Fibroblast of lung (primary cell): ENCODE measurements around the gene IGLON5. TPM values are rescaled to one million over a fixed set of nuclear protein-coding genes. Genes with fewer than 3 reads are reported as not detected.

Experiments used
- DNase-seq, 2 donors: peaks; one replicate each; pipeline versions ENCODE4 v3.0.0 to v3.0.0-alpha.2; 2010; ENCODE audit warnings: low read depth in 2 of 2
- H2AFZ ChIP-seq: 2 replicates; pipeline ENCODE4 v1.5.1; 2012; ENCODE audit warnings: low read length, control low read depth, inconsistent platforms
- H3K27ac ChIP-seq: 2 replicates; pipeline ENCODE4 v1.5.1; 2011; ENCODE audit warnings: low read length, control low read depth; ENCODE audit not compliant: insufficient read depth
- H3K27me3 ChIP-seq: 2 replicates; pipeline ENCODE4 v1.5.1; 2011; ENCODE audit warnings: mild to moderate bottlenecking, low read length; ENCODE audit not compliant: control insufficient read depth, insufficient read depth
- H3K36me3 ChIP-seq: 2 replicates; pipeline ENCODE4 v1.5.1; 2011; ENCODE audit warnings: low read length; ENCODE audit not compliant: control insufficient read depth, insufficient read depth
- H3K4me1 ChIP-seq: 2 replicates; pipeline ENCODE4 v1.5.1; 2011; ENCODE audit warnings: low read length; ENCODE audit not compliant: control insufficient read depth, insufficient read depth; ENCODE audit errors: extremely low read depth
- H3K4me2 ChIP-seq: 2 replicates; pipeline ENCODE4 v1.5.1; 2011; ENCODE audit warnings: low read length, control low read depth; ENCODE audit not compliant: insufficient read depth; ENCODE audit errors: extremely low read depth
- H3K4me3 ChIP-seq, 4 experiments: fragments of 200-600 bp in 1 of 4; sonication (generic) in 1 of 4; replicated peaks in 1 of 4; 2 replicates each; pipeline ENCODE4 v1.5.1; 2011 to 2016; ENCODE audit warnings: low read length in 4 of 4, low read depth in 3 of 4, mild to moderate bottlenecking in 3 of 4, control low read depth in 2 of 4, inconsistent platforms in 1 of 4, mixed read lengths in 1 of 4; ENCODE audit not compliant: insufficient read depth in 1 of 4; ENCODE audit errors: control extremely low read depth in 1 of 4
- H3K79me2 ChIP-seq: 2 replicates; pipeline ENCODE4 v1.5.1; 2012; ENCODE audit warnings: mild to moderate bottlenecking, low read length, inconsistent platforms; ENCODE audit not compliant: control insufficient read depth, insufficient read depth
- H3K9ac ChIP-seq: 2 replicates; pipeline ENCODE4 v1.5.1; 2011; ENCODE audit warnings: mild to moderate bottlenecking, low read length, control low read depth; ENCODE audit not compliant: insufficient read depth
- H3K9me3 ChIP-seq: 2 replicates; pipeline ENCODE4 v1.5.1; 2012; ENCODE audit warnings: low read depth, low read length; ENCODE audit not compliant: control insufficient read depth, insufficient read depth
- H4K20me1 ChIP-seq: 2 replicates; pipeline ENCODE4 v1.5.1; 2011; ENCODE audit warnings: low read length; ENCODE audit not compliant: control insufficient read depth, insufficient read depth; ENCODE audit errors: extremely low read depth
- CTCF ChIP-seq, 2 donors: IDR thresholded peaks in 1 of 2; conservative IDR thresholded peaks in 1 of 2; 1 replicate in 1 of 2; 2 replicates in 1 of 2; pipeline ENCODE4 v1.5.1; 2011 to 2012; ENCODE audit warnings: low read length in 2 of 2, control low read depth in 1 of 2, inconsistent platforms in 1 of 2, low read depth in 1 of 2, mild to moderate bottlenecking in 1 of 2
- EZH2 ChIP-seq: IDR thresholded peaks from 2 replicates; pipeline ENCODE4 v1.5.1; 2012; ENCODE audit warnings: low read length, control low read depth, mild to moderate bottlenecking; ENCODE audit errors: missing control alignments
- polyA plus RNA-seq, 2 donors: library from polyadenylated mRNA; depleted of rRNA in 1 of 2; stranded (reverse) in 1 of 2; unstranded in 1 of 2; fragments of >200 nt; gene quantifications; 2 replicates each; pipeline ENCODE4 v1.2.1, GENCODE V29; 2011 to 2012; ENCODE audit warnings: missing spikeins in 1 of 2
- total RNA-seq: library from RNA; depleted of rRNA; stranded (reverse); fragments of >200 nt; gene quantifications from 2 replicates; pipeline ENCODE4 v1.2.1, GENCODE V29; 2014

Gene IGLON5
- total and polyA plus RNA-seq, 2 donors (not counting 1 experiment from before 2014, with no cell fraction given) = not detected

GRCh38 chr19:51352783-51353360, 41.4 kb downstream of the IGLON5 start:
- peaks cover 4% of the 10 kb centered on the region for H3K36me3 ChIP-seq
- H3K27me3 ChIP-seq = no peaks in the 10 kb centered on the region
- no peak overlapping the region for H3K4me3 ChIP-seq
- no peaks in the 10 kb centered on the region for H3K79me2 ChIP-seq
- no peak overlapping the region for H3K27ac ChIP-seq
- no peaks in the 10 kb centered on the region for H3K4me1 ChIP-seq
- H3K4me2 ChIP-seq = no peak overlapping the region
- H3K9ac ChIP-seq = no peak overlapping the region
- no peak for DNase-seq
- H2AFZ ChIP-seq = no peak overlapping the region
- TF ChIP-seq EZH2 = no peak
- TF ChIP-seq CTCF (conservative IDR thresholded peaks at IDR 0.05 in 1 of 2, IDR thresholded peaks at IDR 0.05 in 1 of 2; ENCODE audit: low read depth in 1 of 2, low read length in 2 of 2) = no peak
- no peaks in the 10 kb centered on the region for H3K9me3 ChIP-seq
- no peaks in the 10 kb centered on the region for H4K20me1 ChIP-seq

- Histone ChIP-seq H4K20me1 (no peaks in the 10 kb centered on the region), H3K36me3 (peaks cover 4% of the 10 kb centered on the region), H2AFZ (no peak overlapping the region), H3K79me2 (no peaks in the 10 kb centered on the region), H3K4me1 (no peaks in the 10 kb centered on the region), H3K4me2 (no peak overlapping the region), H3K4me3 (no peak overlapping the region), H3K9me3 (no peaks in the 10 kb centered on the region), H3K27ac (no peak overlapping the region), H3K27me3 (no peaks in the 10 kb centered on the region), H3K9ac (no peak overlapping the region)
- TF ChIP-seq EZH2 = no peak
- no peak for TF ChIP-seq CTCF (conservative IDR thresholded peaks at IDR 0.05 in 1 of 2, IDR thresholded peaks at IDR 0.05 in 1 of 2; ENCODE audit: low read depth in 1 of 2, low read length in 2 of 2)
- DNase-seq = no peak
Observed at GRCh38 chr19:51354103-51354741, 42.8 kb downstream of the IGLON5 start.

DNA sequence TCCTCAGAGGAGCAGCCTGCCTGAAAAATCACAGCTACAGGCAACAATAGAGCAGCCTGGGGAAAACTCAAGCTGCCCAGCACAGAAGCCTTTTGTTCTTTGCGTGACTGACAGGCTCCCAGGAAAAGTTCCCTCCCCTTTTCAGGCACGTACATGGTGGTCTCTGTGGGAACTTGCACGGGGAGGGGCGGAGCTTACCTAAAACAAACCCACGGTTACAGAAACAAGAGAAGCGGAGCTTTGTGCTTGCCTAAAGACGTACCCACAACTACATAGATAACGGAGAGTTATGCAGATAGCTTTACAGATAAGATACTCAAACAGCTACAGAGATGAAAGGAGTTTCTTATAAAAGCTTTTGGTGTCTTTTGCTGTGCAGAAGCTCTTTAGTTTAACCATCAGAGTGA, 43.3 kb downstream of the IGLON5 start:
- H3K27ac ChIP-seq = no peak overlapping the region
- DNase-seq = peak; percentile 13 to 56

More for the DNA sequence above, 43.3 kb downstream of the IGLON5 start:
- no peak overlapping the region for H3K4me3 ChIP-seq
- H3K9ac ChIP-seq = no peak overlapping the region
- no peaks in the 10 kb centered on the region for H3K9me3 ChIP-seq
- no peak overlapping the region for H3K4me2 ChIP-seq
- no peaks in the 10 kb centered on the region for H3K4me1 ChIP-seq
- H3K79me2 ChIP-seq = no peaks in the 10 kb centered on the region
- H4K20me1 ChIP-seq = no peaks in the 10 kb centered on the region
- TF ChIP-seq CTCF (conservative IDR thresholded peaks at IDR 0.05 in 1 of 2, IDR thresholded peaks at IDR 0.05 in 1 of 2; ENCODE audit: low read depth in 1 of 2, low read length in 2 of 2) (no peak), EZH2 (no peak)
- H3K36me3 ChIP-seq = peaks cover 4% of the 10 kb centered on the region
- no peak overlapping the region for H2AFZ ChIP-seq
- no peaks in the 10 kb centered on the region for H3K27me3 ChIP-seq
